Stimulated activated memory B cell treated with anti-CD40 and anti-IgM and Interleukin-4, amounts not matched to agents 10 μg/mL and 1 μg/mL and 100 μg/mL, for 72 hours (primary cell): Measurements from ENCODE around the gene DMRTC1B.
"Not testable (repeated sequence)": the region's sequence is repeated elsewhere in the genome, so short reads cannot be mapped to it uniquely, and the experiment has no call there.

Experiments
- ATAC-seq: fragments of 150-1000 bp; cut with Tn5 transposase; 2 replicates; pipeline ENCODE4 v1.10.0; 2021
- H3K27ac Mint-ChIP-seq: one replicate; pipeline ENCODE4 v1.8.0; 2022; ENCODE audit warnings: mild to moderate bottlenecking, mixed read lengths
- H3K27me3 Mint-ChIP-seq: one replicate; pipeline ENCODE4 v1.8.0; 2022; ENCODE audit warnings: mixed read lengths
- H3K36me3 Mint-ChIP-seq: one replicate; pipeline ENCODE4 v1.8.0; 2022; ENCODE audit warnings: mixed read lengths
- H3K4me1 Mint-ChIP-seq: one replicate; pipeline ENCODE4 v1.8.0; 2022; ENCODE audit warnings: mixed read lengths
- H3K4me3 Mint-ChIP-seq: one replicate; pipeline ENCODE4 v1.8.0; 2022; ENCODE audit warnings: mild to moderate bottlenecking, moderate library complexity, mixed read lengths
- H3K9me3 Mint-ChIP-seq: one replicate; pipeline ENCODE4 v1.8.0; 2022; ENCODE audit warnings: mixed read lengths

The DMRTC1B gene, protein sequence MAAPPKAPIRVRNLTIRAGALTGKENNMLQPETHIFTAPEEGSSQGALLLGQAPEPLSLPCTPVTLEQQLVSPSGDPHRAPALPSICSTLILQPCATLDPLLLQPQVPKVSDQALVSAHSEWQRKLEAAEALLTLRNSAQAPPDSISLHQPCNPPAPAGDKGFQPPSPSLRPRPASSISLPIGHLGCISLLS

DNA sequence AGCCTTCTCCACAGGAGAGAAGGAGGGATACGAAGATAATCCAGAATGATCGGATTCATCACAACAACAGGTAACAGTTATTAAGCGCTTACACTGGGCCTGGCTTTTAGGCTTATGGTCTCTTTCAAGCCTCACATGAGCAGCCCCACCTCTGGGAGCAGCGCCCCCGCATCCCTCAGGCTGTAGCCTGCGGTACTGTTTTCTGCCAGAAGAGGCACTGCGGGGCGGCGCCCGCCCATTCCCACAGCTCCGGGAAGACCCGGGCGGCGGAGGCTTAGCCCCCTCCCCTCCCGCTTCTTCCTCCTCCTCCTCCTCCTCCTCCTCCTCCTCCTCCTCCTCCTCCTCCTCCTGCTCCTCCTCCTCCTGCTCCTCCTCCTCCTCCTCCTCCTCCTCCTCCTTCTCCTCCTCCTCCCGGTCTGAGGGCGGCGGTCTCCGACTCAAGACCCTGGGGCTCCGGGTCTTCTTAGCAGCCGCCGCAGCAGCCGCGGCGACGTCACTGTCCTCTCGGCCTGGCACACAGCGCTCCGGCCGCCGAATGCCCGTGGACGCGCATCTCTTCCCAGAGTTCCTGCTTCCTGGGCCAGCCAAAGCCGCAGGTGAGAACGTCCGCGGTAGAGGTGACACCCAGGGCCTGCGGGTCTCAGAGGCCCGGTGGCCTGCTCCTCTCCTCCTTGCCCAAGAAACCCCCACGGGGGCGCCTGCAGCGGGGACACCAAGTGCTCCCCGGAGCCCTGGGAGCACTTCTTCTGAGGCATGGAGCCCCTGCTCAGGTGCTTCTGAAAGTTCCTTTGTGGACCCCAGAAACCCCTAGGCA is at the start of gene DMRTC1B:
DMRTC1B (plus strand) TSS at position 238 of the 814 bp plus-strand sequence. CDS start 68,246 bp downstream, outside the sequence.
- ATAC-seq: peak; percentile 93
- not testable (repeated sequence) for H3K9me3 Mint-ChIP-seq, H3K27ac Mint-ChIP-seq, H3K36me3 Mint-ChIP-seq, H3K4me3 Mint-ChIP-seq, H3K27me3 Mint-ChIP-seq, H3K4me1 Mint-ChIP-seq

DNA sequence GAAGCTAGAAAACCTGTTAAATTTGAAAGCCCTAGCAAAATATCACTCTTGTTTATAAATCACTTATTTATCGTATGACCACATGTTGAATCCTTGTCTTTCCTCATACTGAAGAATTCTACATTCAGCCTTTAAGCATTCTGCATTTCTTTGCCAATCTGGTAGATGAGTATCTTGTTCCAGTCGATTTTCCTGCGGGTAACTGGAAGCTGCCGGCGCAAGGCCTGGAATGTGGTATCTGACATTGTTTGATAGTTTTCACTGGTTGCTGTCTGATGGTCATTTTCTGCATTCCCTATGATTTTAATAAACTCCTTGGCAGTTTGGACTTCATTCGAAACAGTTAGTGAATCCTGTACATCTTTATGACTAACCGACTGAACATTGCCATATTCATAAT is 48.8 kb upstream of the DMRTC1B start:
- ATAC-seq: no peak
- Mint-ChIP-seq H3K27me3 (peaks cover 8% of the 10 kb centered on the region), H3K36me3 (no peaks in the 10 kb centered on the region), H3K4me1 (no peaks in the 10 kb centered on the region), H3K4me3 (no peak overlapping the region), H3K9me3 (no peaks in the 10 kb centered on the region), H3K27ac (no peak overlapping the region)

DNA sequence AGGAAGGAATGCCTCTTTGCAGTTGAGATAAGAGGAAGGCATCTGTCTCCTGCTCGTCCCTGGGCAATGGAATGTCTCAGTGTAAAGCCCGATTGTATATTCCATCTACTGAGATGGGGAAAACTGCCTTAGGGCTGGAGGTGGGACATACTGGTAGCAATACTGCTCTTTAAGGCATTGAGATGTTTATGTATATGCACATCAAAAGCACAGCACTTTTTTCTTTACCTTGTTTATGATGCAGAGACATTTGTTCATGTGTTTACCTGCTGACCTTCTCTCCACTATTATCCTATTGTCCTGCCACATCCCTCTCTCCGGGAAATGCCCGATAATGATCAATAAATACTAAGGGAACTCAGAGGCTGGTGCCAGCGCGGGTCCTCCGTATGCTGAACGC is 43.1 kb upstream of the DMRTC1B start:
- peaks cover 26% of the 10 kb centered on the region for H3K27me3 Mint-ChIP-seq
- H3K4me1 Mint-ChIP-seq, H3K36me3 Mint-ChIP-seq, H3K4me3 Mint-ChIP-seq, H3K27ac Mint-ChIP-seq, ATAC-seq, H3K9me3 Mint-ChIP-seq: not testable (repeated sequence)

DNA sequence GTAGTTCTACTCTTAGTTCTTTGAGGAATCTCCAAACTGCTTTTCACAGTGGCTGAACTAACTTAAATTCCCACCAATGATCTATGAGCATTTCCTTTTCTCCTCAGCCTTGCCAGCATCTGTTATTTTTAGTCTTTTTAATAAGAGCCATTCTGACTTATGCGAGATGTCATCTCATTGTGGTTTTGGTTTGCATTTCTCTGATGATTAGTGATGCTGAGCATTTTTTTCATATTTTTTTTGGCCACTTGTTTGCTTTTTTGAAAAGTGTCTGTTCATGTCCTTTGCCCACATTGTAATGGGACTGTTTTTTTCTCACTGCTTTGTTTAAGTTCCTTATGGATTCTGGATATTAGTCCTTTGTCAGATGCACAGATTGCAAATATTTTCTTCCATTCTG is 41.1 kb upstream of the DMRTC1B start:
- Mint-ChIP-seq H3K36me3 (no peaks in the 10 kb centered on the region), H3K27ac (no peak overlapping the region), H3K4me3 (no peak overlapping the region), H3K4me1 (no peaks in the 10 kb centered on the region), H3K27me3 (peaks cover 26% of the 10 kb centered on the region), H3K9me3 (no peaks in the 10 kb centered on the region)
- no peak for ATAC-seq

DNA sequence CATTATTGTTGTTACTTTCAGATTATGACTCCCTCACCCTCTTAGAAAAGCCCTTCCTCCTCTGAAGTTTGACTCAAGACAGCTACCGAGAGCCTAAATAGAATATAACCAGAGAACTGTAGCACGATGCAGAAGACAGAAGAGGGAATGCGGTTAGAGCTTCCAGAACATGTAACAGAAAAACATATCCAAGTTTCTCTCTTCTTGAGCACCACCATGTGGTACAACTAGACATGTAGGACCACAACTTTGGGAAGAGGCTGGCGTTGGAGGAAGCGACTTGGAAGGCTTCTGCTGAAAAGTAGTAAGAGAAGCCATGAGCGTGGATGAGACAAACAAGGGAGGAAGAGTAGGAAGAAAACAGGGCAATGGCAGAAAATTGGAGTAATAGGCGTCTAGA is 31.1 kb upstream of the DMRTC1B start:
- H3K27me3 Mint-ChIP-seq, H3K36me3 Mint-ChIP-seq, ATAC-seq, H3K4me3 Mint-ChIP-seq, H3K4me1 Mint-ChIP-seq, H3K27ac Mint-ChIP-seq, H3K9me3 Mint-ChIP-seq: not testable (repeated sequence)

DNA sequence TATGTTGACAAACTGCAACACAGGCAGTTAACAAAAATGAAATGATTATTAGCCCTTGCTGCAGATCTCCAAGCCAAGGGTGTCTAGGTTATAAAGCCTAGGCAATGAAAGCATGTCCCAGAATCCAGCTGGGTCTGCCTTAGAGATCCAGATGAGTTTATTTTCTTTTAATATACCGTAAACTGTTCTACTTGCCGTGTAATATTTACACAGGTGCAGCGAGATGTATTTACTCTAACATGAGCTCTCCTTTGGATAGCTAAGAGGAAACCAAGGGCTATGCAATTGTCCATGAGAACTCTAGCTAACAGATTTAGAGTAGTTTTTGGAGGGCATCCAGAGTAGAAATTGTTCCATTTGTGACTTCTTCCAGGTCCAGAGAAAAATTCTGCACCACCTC is 28.1 kb upstream of the DMRTC1B start:
- not testable (repeated sequence) for H3K4me3 Mint-ChIP-seq, H3K27me3 Mint-ChIP-seq

DNA sequence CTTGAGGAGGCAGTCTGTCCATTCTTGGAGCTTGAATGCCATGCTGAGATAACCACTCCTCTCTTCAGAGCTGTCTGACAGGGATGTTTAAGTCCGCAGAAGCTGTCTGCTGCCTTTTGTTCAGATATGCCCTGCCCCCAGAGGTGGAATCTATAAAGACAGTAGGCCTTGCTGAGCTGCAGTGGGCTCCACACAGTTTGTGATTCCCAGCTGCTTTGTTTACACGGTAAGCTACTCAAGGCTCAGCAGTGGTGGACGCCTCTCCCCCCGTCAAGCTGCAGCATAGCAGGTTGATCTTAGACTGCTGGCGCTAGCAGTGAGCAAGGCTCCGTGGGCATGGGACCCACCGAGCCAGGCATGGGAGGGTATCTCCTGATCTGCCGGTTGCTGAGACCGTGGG is 16.2 kb upstream of the DMRTC1B start:
- H3K36me3 Mint-ChIP-seq, H3K4me1 Mint-ChIP-seq, H3K27ac Mint-ChIP-seq, H3K27me3 Mint-ChIP-seq, H3K4me3 Mint-ChIP-seq, H3K9me3 Mint-ChIP-seq, ATAC-seq: not testable (repeated sequence)

More for the DNA sequence above, 28.1 kb upstream of the DMRTC1B start:
- H3K27ac Mint-ChIP-seq, H3K9me3 Mint-ChIP-seq, H3K36me3 Mint-ChIP-seq, H3K4me1 Mint-ChIP-seq, ATAC-seq: not testable (repeated sequence)

DNA sequence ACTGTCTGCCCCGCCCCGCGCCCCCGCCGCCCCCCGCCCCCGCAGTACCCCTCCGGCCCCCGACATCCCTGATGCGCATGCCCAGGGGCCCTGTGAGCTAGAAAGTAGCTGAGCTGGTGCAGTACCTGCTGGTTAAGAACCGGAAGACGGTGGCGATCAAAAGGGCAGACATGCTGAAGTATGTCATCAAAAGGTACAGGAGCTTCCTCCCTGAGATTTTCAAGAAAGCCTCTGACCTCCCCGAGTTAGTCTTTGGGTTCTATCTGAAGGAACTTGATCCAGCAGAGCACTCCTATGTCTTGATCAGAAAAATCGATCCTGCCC is 739 bp downstream of the DMRTC1B start:
- not testable (repeated sequence) for H3K4me1 Mint-ChIP-seq, H3K27me3 Mint-ChIP-seq, H3K9me3 Mint-ChIP-seq, H3K27ac Mint-ChIP-seq, H3K36me3 Mint-ChIP-seq, H3K4me3 Mint-ChIP-seq
- peak; percentile 89 for ATAC-seq

DNA sequence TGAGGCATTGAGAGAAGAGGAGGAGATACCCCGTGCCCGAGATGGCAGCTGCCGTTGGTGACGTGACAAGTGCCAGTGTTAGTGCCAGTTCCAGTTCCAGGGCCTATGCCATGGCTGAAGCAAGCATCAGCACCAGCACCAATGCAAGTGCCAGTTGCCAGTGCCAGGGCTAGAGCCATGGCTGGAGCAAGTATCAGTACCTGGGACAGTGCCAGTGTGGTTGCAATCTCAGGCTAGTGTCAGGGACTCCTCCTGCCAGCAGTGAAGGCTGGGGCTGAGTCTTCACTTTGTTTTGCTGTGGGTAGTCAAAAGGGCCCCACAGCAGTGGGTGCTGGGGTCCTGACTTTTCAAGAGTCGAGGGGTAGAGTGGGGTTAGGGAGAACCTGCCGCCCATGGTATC is 1.5 kb downstream of the DMRTC1B start:
- H3K9me3 Mint-ChIP-seq, H3K4me3 Mint-ChIP-seq, ATAC-seq, H3K36me3 Mint-ChIP-seq, H3K4me1 Mint-ChIP-seq, H3K27me3 Mint-ChIP-seq, H3K27ac Mint-ChIP-seq: not testable (repeated sequence)

DNA sequence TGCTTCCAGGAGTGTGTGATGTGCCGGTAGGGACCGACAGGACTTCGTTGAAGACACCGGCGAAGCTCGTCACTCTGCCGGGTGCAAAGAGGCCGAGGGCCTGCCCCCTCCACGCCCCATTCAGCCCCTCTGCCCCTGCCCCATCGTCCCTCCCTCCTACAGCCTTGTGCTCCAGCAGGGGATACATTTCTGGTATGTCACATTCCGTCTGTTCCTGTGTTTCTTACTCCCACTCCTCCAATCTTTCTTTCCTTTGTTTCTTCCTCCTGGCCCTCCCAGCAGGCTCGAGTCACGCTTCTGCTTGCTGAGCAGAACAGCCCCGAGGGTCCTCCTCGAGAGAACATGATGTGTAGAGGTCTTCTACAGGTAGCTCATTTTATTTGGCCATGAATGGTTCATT is 5.9 kb downstream of the DMRTC1B start, which contains the start of gene FAM236B:
FAM236B (minus strand) TSS at position 101 of the 400 bp plus-strand sequence; CDS start at position 1, 100 bp downstream.
- H3K4me1 Mint-ChIP-seq, H3K27ac Mint-ChIP-seq, H3K36me3 Mint-ChIP-seq, H3K4me3 Mint-ChIP-seq, H3K9me3 Mint-ChIP-seq, ATAC-seq, H3K27me3 Mint-ChIP-seq: not testable (repeated sequence)

DNA sequence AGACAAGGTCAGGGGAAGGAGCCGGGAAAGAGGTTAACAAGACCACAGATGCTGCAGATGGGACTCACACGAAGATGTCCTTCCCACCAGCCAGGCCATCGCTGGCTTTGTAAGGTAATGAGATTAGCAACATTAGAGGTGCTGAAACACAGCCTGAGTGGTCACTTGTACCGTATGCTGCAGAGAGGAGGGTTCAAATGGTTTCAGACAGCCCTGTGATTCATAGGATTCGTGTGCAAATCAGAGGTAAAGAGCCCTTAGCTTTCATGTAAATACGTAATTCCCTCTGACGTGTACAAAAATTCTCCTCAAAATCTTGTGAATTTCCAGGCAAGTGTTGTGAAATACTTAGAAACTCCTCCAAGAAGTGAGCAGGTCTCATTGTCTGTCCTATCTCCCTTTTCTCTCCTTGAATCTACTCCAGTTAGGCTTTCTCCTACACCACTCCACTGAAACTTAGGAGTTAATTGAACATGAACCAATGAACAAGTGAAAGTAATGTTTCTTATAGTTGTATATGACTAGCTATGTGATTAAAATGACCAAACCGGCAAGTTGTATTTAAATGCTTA is 6.8 kb downstream of the DMRTC1B start:
- not testable (repeated sequence) for ATAC-seq, H3K4me3 Mint-ChIP-seq, H3K36me3 Mint-ChIP-seq, H3K27me3 Mint-ChIP-seq, H3K27ac Mint-ChIP-seq, H3K4me1 Mint-ChIP-seq, H3K9me3 Mint-ChIP-seq

DNA sequence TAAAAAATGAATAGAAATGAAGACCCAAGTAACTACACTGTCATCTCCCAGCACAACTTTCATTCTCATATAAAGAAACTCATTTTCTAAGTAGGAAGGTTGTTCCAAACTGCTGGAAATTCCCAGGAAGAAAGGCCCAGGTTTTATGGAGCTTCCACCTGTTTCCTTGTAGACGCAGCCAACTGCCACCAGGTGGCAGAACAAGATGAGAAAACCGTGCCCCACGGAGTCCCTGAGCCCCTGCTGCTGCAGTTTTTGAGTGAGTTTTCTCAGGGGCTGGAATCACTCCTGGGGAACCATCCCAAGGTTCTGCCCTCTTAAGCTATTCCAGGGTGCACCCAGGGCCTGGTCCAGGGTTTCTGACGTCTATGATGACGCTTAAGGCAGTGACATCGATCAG is 7.3 kb downstream of the DMRTC1B start:
- not testable (repeated sequence) for H3K4me3 Mint-ChIP-seq, H3K36me3 Mint-ChIP-seq, H3K27me3 Mint-ChIP-seq, H3K9me3 Mint-ChIP-seq, H3K27ac Mint-ChIP-seq, ATAC-seq, H3K4me1 Mint-ChIP-seq

DNA sequence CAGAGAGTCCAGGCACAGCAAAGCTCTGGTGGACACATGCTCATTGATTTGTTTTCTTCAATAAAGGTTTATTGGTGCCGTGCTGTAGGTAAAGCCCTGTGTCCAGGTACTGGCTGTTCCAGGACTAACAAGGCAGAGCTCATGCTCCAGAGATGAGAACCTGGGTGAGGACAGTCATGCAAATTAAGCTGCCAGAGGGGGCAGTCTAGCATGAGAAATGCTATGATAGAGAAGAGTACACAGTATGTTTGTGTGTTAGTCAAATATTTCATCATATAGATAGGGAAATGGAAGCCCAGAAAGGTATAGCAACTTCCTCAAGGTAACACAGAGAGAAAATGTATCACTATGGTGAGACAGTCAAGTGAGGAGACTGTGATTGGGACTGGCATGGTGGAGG is 11.5 kb downstream of the DMRTC1B start:
- H3K4me3 Mint-ChIP-seq, H3K9me3 Mint-ChIP-seq, H3K27ac Mint-ChIP-seq, H3K4me1 Mint-ChIP-seq, H3K27me3 Mint-ChIP-seq, H3K36me3 Mint-ChIP-seq, ATAC-seq: not testable (repeated sequence)

DNA sequence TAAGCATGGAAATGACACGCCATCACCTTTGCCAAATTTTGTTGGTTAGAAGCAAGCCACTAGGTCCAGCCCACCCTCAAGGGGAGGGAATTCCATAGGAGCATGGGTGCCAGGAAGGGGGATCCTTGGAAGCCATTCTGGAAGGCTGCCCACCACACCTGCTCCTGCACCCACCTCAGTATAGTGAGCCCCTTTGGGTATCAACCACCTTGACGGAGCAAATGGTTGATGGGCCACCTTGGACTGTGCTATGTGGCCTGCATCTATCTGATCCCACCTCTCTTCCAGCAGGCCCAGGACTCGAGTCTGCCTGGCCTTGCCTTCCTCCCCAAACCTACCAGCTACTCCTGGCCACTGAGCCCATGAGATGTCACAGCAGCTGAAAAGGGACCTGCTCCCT is 13.7 kb downstream of the DMRTC1B start:
- H3K4me1 Mint-ChIP-seq, H3K4me3 Mint-ChIP-seq, ATAC-seq, H3K9me3 Mint-ChIP-seq, H3K27me3 Mint-ChIP-seq, H3K36me3 Mint-ChIP-seq, H3K27ac Mint-ChIP-seq: not testable (repeated sequence)

DNA sequence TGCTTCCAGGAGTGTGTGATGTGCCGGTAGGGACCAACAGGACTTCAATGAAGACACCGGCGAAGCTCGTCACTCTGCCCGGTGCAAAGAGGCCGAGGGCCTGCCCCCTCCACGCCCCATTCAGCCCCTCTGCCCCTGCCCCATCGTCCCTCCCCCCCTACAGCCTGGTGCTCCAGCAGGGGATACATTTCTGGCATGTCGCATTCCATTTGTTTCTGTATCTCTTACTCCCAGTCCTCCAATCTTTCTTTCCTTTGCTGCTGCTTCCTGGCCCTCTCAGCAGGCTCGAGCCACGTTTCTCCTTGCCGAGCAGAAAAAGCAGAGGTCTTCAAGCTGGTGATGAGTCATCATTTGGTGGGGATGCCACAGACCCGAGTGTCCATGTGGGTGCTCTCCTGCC is 31.4 kb downstream of the DMRTC1B start, which contains the start of gene FAM236D:
FAM236D (minus strand) TSS at position 101 of the 400 bp plus-strand sequence; CDS start at position 1, 100 bp downstream.
- not testable (repeated sequence) for ATAC-seq, H3K4me1 Mint-ChIP-seq, H3K27me3 Mint-ChIP-seq, H3K9me3 Mint-ChIP-seq, H3K4me3 Mint-ChIP-seq, H3K27ac Mint-ChIP-seq, H3K36me3 Mint-ChIP-seq

DNA sequence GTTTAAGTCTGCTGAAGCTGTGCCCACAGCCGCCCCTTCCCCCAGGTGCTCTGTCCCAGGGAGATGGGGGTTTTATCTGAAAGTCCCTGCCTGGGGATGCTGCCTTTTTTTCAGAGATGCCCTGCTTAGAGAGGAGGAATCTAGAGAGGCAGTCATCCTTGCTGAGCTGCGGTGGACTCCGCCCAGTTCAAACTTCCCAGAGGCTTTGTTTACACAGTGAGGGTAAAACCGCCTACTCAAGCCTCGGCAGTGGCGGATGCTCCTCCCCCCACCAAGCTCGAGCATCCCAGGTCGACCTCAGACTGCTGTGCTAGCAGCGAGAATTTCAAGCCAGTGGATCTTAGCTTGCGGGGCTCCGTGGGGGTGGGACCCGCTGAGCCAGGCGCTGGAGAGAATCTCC is 54.0 kb downstream of the DMRTC1B start:
- not testable (repeated sequence) for H3K27me3 Mint-ChIP-seq, ATAC-seq, H3K4me3 Mint-ChIP-seq, H3K4me1 Mint-ChIP-seq, H3K36me3 Mint-ChIP-seq, H3K27ac Mint-ChIP-seq, H3K9me3 Mint-ChIP-seq
